Measurements from ENCODE around the gene ARHGAP5.

The ARHGAP5 gene

DNA sequence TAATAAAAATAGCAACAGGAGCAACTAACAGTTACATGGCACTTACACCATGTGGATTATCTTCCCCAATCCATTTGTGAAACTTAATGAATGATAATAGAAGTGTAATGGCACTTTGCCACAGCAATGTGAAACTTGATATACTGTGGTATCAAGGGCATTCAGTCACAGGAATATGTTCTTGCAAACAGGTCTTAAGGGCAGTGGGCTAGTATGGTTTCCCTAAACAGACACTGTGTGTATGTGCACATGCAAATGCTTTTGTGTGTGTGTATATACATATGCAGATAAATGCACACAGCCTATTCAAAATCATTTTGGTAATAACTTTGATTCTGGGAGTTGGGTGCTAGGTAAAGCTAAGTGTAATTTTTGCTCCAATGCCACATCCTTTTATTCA is 26.2 kb upstream of the ARHGAP5 start:
- TF ChIP-seq, protein P1, sequence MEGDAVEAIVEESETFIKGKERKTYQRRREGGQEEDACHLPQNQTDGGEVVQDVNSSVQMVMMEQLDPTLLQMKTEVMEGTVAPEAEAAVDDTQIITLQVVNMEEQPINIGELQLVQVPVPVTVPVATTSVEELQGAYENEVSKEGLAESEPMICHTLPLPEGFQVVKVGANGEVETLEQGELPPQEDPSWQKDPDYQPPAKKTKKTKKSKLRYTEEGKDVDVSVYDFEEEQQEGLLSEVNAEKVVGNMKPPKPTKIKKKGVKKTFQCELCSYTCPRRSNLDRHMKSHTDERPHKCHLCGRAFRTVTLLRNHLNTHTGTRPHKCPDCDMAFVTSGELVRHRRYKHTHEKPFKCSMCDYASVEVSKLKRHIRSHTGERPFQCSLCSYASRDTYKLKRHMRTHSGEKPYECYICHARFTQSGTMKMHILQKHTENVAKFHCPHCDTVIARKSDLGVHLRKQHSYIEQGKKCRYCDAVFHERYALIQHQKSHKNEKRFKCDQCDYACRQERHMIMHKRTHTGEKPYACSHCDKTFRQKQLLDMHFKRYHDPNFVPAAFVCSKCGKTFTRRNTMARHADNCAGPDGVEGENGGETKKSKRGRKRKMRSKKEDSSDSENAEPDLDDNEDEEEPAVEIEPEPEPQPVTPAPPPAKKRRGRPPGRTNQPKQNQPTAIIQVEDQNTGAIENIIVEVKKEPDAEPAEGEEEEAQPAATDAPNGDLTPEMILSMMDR (IDR thresholded peaks at IDR 0.05; ENCODE audit: insufficient read depth, low read length, poor library complexity, severe bottlenecking), result no peak
- H3K4me3 ChIP-seq (replicated peaks; ENCODE audit: low read depth, low read length), result no peak overlapping the region
- DNase-seq (ENCODE audit: extremely low read depth, insufficient read length), result no peak
- no peaks in the 10 kb centered on the region for H3K36me3 ChIP-seq (ENCODE audit: control insufficient read depth, insufficient read depth, low read length)
- H3K27me3 ChIP-seq (replicated peaks; ENCODE audit: control insufficient read depth, insufficient read depth, low read length), result no peaks in the 10 kb centered on the region

DNA sequence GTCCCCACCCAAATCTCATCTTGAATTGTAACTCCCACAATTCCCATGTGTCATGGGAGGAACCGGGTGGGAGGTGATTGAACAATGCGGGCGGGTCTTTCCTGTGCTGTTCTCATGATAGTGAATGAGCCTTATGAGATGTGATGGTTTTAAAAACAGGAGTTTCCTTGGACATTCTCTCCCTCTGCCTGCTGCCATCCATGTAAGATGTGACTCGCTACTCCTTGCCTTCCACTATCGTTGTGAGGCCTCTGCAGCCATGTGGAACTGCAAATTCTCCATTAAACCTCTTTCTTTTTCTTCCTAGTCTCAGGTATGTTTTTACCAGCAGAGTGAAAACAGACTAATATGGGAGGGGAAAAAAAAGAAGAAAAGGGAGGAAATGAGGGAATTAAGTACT is 22.6 kb upstream of the ARHGAP5 start:
- TF ChIP-seq, protein P1 (IDR thresholded peaks at IDR 0.05; ENCODE audit: insufficient read depth, low read length, poor library complexity, severe bottlenecking), result no peak
- no peak overlapping the region for H3K4me3 ChIP-seq (replicated peaks; ENCODE audit: low read depth, low read length)
- H3K27me3 ChIP-seq (replicated peaks; ENCODE audit: control insufficient read depth, insufficient read depth, low read length), result no peaks in the 10 kb centered on the region
- no peaks in the 10 kb centered on the region for H3K36me3 ChIP-seq (ENCODE audit: control insufficient read depth, insufficient read depth, low read length)
- DNase-seq (ENCODE audit: extremely low read depth, insufficient read length), result no peak

DNA sequence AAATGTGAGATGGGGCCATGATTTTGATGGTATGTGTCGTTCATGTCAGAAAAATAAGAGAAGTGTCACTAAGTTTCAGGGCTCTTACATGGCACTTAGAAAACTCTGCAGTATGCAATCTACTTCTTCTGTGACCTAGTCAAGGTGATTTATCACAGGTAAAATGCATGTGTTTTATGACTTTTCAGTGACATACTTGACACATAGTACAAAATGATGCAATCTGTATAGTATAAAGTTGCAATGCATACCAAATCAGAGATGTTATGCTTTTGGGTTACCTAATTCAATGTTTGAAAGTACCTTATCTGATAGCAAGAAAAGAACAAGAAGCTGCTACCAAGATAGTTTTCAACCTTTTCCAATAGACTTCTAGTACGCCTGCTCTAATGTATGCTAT is 21.9 kb upstream of the ARHGAP5 start:
- TF ChIP-seq, protein P1 (IDR thresholded peaks at IDR 0.05; ENCODE audit: insufficient read depth, low read length, poor library complexity, severe bottlenecking), result no peak
- DNase-seq (ENCODE audit: extremely low read depth, insufficient read length), result no peak
- Histone ChIP-seq H3K27me3 (replicated peaks; ENCODE audit: control insufficient read depth, insufficient read depth, low read length) (no peaks in the 10 kb centered on the region), H3K4me3 (replicated peaks; ENCODE audit: low read depth, low read length) (no peak overlapping the region), H3K36me3 (ENCODE audit: control insufficient read depth, insufficient read depth, low read length) (no peaks in the 10 kb centered on the region)

DNA sequence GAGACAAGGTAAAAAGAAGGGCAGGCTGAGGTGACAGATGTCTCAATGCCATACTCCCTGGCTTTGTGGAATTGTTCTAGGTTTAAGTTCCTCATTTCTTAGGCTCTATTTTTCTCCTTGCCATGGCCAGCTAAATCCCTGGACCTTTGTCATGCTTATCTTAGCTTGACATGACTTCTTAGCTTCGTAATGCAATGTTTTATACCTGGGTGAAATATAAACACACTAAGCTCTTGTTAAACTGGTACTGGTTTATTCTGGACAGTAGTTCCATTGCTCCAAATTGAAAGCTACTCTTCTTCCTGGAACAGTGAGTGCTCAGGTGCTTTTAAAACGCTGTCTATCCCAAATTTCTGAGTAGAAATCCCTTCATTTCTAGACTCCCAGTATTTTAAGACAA is 17.4 kb upstream of the ARHGAP5 start:
- H3K36me3 ChIP-seq (ENCODE audit: control insufficient read depth, insufficient read depth, low read length), result no peaks in the 10 kb centered on the region
- H3K27me3 ChIP-seq (replicated peaks; ENCODE audit: control insufficient read depth, insufficient read depth, low read length), result no peaks in the 10 kb centered on the region
- H3K4me3 ChIP-seq (replicated peaks; ENCODE audit: low read depth, low read length), result no peak overlapping the region
- no peak for DNase-seq (ENCODE audit: extremely low read depth, insufficient read length)
- TF ChIP-seq, protein P1 (IDR thresholded peaks at IDR 0.05; ENCODE audit: insufficient read depth, low read length, poor library complexity, severe bottlenecking), result no peak

DNA sequence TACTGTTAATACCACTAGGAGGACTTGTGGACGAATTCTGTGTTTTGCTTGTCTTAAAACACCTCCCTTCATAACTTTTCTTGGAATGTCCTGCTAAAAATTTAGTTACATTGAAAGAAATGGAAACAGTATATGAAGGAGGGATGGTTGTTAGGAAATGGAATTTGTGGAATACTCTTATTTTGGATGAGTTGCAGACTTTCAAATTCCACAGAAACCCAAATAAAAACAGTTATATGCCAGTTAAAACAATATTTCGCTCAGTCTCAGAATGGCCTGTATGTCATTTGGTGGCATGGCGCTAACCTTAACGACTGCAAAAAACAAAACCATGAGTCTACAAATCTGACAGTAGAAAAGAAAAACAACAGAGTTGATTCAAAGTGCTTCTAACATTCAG is 12.2 kb upstream of the ARHGAP5 start:
- Histone ChIP-seq H3K36me3 (ENCODE audit: control insufficient read depth, insufficient read depth, low read length) (no peaks in the 10 kb centered on the region), H3K27me3 (replicated peaks; ENCODE audit: control insufficient read depth, insufficient read depth, low read length) (no peaks in the 10 kb centered on the region), H3K4me3 (replicated peaks; ENCODE audit: low read depth, low read length) (no peak overlapping the region)
- TF ChIP-seq, protein P1 (IDR thresholded peaks at IDR 0.05; ENCODE audit: insufficient read depth, low read length, poor library complexity, severe bottlenecking), result no peak
- DNase-seq (ENCODE audit: extremely low read depth, insufficient read length), result no peak

DNA sequence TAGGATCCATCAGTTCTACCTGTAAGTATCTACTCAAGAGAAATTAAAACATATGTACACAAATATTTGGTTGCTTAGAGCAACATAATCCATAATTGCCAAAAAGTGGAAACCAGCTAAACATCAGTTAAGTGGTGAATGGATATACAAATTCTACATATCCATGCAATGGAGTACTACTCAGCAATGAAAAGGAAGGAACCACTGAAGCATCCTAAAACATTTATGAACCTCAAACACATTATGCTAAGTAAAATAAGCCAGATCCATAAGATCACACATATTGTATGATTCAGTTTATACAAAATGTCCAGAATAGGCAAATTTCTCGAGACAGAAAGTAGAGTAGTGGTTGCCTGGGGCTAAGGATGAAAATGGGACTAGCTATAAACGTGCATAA is 8.4 kb upstream of the ARHGAP5 start:
- DNase-seq (ENCODE audit: extremely low read depth, insufficient read length), result no peak
- no peaks in the 10 kb centered on the region for H3K27me3 ChIP-seq (replicated peaks; ENCODE audit: control insufficient read depth, insufficient read depth, low read length)
- no peaks in the 10 kb centered on the region for H3K36me3 ChIP-seq (ENCODE audit: control insufficient read depth, insufficient read depth, low read length)
- H3K4me3 ChIP-seq (replicated peaks; ENCODE audit: low read depth, low read length), result no peak overlapping the region
- TF ChIP-seq, protein P1 (IDR thresholded peaks at IDR 0.05; ENCODE audit: insufficient read depth, low read length, poor library complexity, severe bottlenecking), result no peak
